Esophagus muscularis mucosa (tissue), 4 donors: ENCODE measurements around the gene ZNF423. TPM values are rescaled to one million over a fixed set of nuclear protein-coding genes. Genes with fewer than 3 reads are reported as not detected.

Source experiments
- DNase-seq: peaks from one replicate; pipeline ENCODE4 v3.0.0-alpha.2; 2017; ENCODE audit errors: extremely low spot score
- H3K27ac ChIP-seq, 4 donors: fragments of 200-600 bp; sonication (generic); replicated peaks in 1 of 4; 1 replicate in 3 of 4; 2 replicates in 1 of 4; pipeline ENCODE4 v1.5.1; 2016 to 2019; ENCODE audit warnings: mild to moderate bottlenecking in 1 of 4
- H3K27me3 ChIP-seq, 4 donors: fragments of 200-600 bp; sonication (generic); one replicate each; pipeline versions ENCODE4 v1.5.1 to v1.6.0; 2016 to 2019
- H3K36me3 ChIP-seq, 4 donors: fragments of 200-600 bp; sonication (generic); one replicate each; pipeline ENCODE4 v1.5.1; 2016 to 2019
- H3K4me1 ChIP-seq, 4 donors: fragments of 200-600 bp; sonication (generic); one replicate each; pipeline ENCODE4 v1.5.1; 2016 to 2019
- H3K4me3 ChIP-seq, 4 donors: fragments of 200-600 bp; sonication (generic); 1 replicate in 2 of 4; 2 replicates in 2 of 4; pipeline ENCODE4 v1.5.1; 2016 to 2019; ENCODE audit warnings: mild to moderate bottlenecking in 4 of 4, moderate library complexity in 1 of 4
- H3K9me3 ChIP-seq, 4 donors: fragments of 200-600 bp; sonication (generic); 1 replicate in 3 of 4; 2 replicates in 1 of 4; pipeline ENCODE4 v1.5.1; 2016 to 2019
- CTCF ChIP-seq, 3 experiments: fragments of 200-600 bp in 2 of 3; fragments of 450-650 bp in 1 of 3; sonication (generic) in 2 of 3; IDR thresholded peaks; one replicate each; pipeline ENCODE4 v1.5.1; 2017 to 2019; ENCODE audit warnings: antibody characterized with exemption in 3 of 3, mild to moderate bottlenecking in 2 of 3, moderate library complexity in 1 of 3
- EP300 ChIP-seq: sonication (generic); formaldehyde crosslinking; IDR thresholded peaks from one replicate; pipeline ENCODE4 v1.6.1; 2017; ENCODE audit warnings: antibody characterized with exemption
- POLR2A ChIP-seq: fragments of 450-650 bp; IDR thresholded peaks from one replicate; pipeline ENCODE4 v1.6.1; 2017; ENCODE audit warnings: antibody characterized with exemption, moderate library complexity, mild to moderate bottlenecking, low read depth
- POLR2AphosphoS5 ChIP-seq, 2 donors: sonication (generic); formaldehyde crosslinking; IDR thresholded peaks; one replicate each; pipeline ENCODE4 v1.6.1; 2017; ENCODE audit warnings: antibody characterized with exemption in 2 of 2
- WGBS: methylation state at CpG from one replicate; pipeline ENCODE4 v1.1.5; 2018; 5-methylcytosine and 5-hydroxymethylcytosine counted together
- intact Hi-C: fragments of 100-400 bp; cut with DNase I; formaldehyde crosslinking; loops from one replicate; pipeline ENCODE4 v1.15.1; 2023
- total RNA-seq, 4 donors: library from RNA; depleted of rRNA; stranded (reverse); fragments of >200 nt; gene quantifications; one replicate each; pipeline versions ENCODE4 v1.1.0 to v1.2.1, GENCODE V29; 2016

Gene ZNF423
- total RNA-seq, 4 donors from 2014 or later, result 8.7 to 22.5 (median 10.3) TPM

GRCh38 chr16:49837688-49838410 lies 18.1 kb downstream of the ZNF423 start:
- Histone ChIP-seq H3K36me3 (no peaks in the 10 kb centered on the region), H3K9me3 (no peaks in the 10 kb centered on the region), H3K4me3 (peak overlapping the region; percentile 44 to 57 (median 53)), H3K4me1 (peaks cover 52 to 77% (median 72%) of the 10 kb centered on the region in 4 donors), H3K27ac (peak overlapping the region; percentile 61 to 92 (median 92)), H3K27me3 (peaks cover 0 to 6% (median 0%) of the 10 kb centered on the region in 4 donors)
- intact Hi-C loops, result no loop called here
- DNase-seq, result no peak
- WGBS, result 79% methylated on average over 17 of the region's 17 CpGs
- TF ChIP-seq EP300 (no peak), POLR2A (no peak), CTCF (IDR thresholded peaks at IDR 0.05) (no peak), POLR2AphosphoS5 (IDR thresholded peaks at IDR 0.05) (no peak)

- Histone ChIP-seq H3K4me3 (no peak overlapping the region), H3K4me1 (peaks cover 63 to 84% (median 82%) of the 10 kb centered on the region in 4 donors), H3K36me3 (no peaks in the 10 kb centered on the region), H3K27ac (peak overlapping the region; percentile 83 to 92 (median 92)), H3K9me3 (no peaks in the 10 kb centered on the region), H3K27me3 (peaks cover 0 to 6% (median 0%) of the 10 kb centered on the region in 4 donors)
- WGBS, result 20% methylated on average over 1 of the region's 5 CpGs
- intact Hi-C loops, result no loop called here
- DNase-seq, result no peak
- no peak for TF ChIP-seq EP300
- no peak for TF ChIP-seq POLR2A
- no peak for TF ChIP-seq POLR2AphosphoS5 (IDR thresholded peaks at IDR 0.05)
- no peak for TF ChIP-seq CTCF (IDR thresholded peaks at IDR 0.05)
These were observed 19.2 kb downstream of the ZNF423 start for GRCh38 chr16:49836668-49837067.

- Histone ChIP-seq H3K36me3 (no peaks in the 10 kb centered on the region), H3K27ac (peak overlapping the region; percentile 83 to 92 (median 92)), H3K27me3 (peaks cover 0 to 6% (median 0%) of the 10 kb centered on the region in 4 donors), H3K9me3 (no peaks in the 10 kb centered on the region), H3K4me3 (no peak overlapping the region), H3K4me1 (peaks cover 63 to 88% (median 87%) of the 10 kb centered on the region in 4 donors)
- DNase-seq, result no peak
- TF ChIP-seq POLR2A, result no peak
- no peak for TF ChIP-seq CTCF (IDR thresholded peaks at IDR 0.05)
- TF ChIP-seq POLR2AphosphoS5 (IDR thresholded peaks at IDR 0.05), result no peak
- TF ChIP-seq EP300, result no peak
- 65% methylated on average over 2 of the region's 2 CpGs for WGBS
- intact Hi-C loops, result no loop called here
These were observed 19.7 kb downstream of the ZNF423 start for GRCh38 chr16:49836218-49836617.

- DNase-seq, result no peak
- intact Hi-C loops, result no loop called here
- Histone ChIP-seq H3K36me3 (no peaks in the 10 kb centered on the region), H3K27ac (peak overlapping the region; percentile 83 to 92 (median 92)), H3K27me3 (peaks cover 0 to 6% (median 0%) of the 10 kb centered on the region in 4 donors), H3K4me1 (peaks cover 63 to 89% (median 87%) of the 10 kb centered on the region in 4 donors), H3K4me3 (peak overlapping the region in 2 of 4 donors; percentile 5 to 12), H3K9me3 (no peaks in the 10 kb centered on the region)
- TF ChIP-seq CTCF (IDR thresholded peaks at IDR 0.05) (no peak), POLR2AphosphoS5 (IDR thresholded peaks at IDR 0.05) (no peak)
- 31% methylated on average over 12 of the region's 13 CpGs for WGBS
These were observed 20.6 kb downstream of the ZNF423 start for GRCh38 chr16:49835161-49835777.
